ENCODE measurements around the gene RFTN2.

The RFTN2 gene, protein sequence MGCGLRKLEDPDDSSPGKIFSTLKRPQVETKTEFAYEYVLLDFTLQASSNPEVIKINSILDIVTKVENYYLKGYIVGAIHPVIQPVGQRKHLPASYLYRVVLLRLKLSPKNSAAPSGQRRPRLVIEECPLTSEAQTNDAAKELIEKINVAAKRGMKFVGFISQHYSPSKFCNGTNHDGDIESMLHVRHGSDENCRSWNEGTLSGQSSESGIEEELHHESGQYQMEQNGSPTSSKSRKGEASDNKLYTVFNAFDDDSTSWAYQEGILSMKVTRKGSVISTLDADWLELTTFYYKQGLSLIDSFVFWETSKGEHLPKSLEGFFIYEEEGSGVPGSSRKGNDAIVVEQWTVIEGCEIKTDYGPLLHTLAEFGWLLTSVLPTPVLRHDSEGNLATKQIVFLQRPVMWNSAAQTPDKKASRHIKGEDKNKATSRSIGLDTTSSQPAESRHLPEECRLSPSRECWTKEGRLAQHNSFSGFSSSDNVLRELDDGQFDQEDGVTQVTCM

DNA sequence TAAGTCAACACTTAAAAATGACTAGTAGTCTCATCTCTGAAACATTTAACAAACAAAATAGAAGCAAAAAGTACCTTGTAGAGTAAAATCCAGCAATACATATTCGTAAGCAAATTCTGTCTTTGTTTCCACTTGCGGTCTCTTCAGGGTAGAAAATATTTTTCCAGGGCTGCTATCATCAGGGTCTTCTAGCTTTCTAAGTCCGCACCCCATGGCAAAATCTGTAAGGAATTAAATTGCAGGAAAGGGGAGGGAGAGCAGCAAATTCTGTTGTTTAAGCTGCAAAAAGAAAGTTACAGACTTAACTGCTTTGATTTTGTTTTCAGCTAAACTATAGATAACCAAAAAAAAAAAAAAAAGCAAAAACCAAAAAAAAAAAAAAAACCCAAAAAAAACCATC, at the start of gene RFTN2:
RFTN2 (minus strand) TSS at position 342 of the 400 bp plus-strand sequence; CDS start at position 213, 129 bp downstream.
- TF ChIP-seq GLIS3 (CRISPR knock-in tag; IDR thresholded peaks at IDR 0.05) (no peak), PPARA (CRISPR knock-in tag; IDR thresholded peaks at IDR 0.05; ENCODE audit: borderline replicate concordance) (no peak), TCF4 (CRISPR knock-in tag; IDR thresholded peaks at IDR 0.05; ENCODE audit: borderline replicate concordance) (no peak), ZFP3 (CRISPR knock-in tag; IDR thresholded peaks at IDR 0.05) (no peak), RARB (CRISPR knock-in tag; IDR thresholded peaks at IDR 0.05) (no peak), TOX (CRISPR knock-in tag; IDR thresholded peaks at IDR 0.05; ENCODE audit: borderline replicate concordance) (no peak), OSR1 (CRISPR knock-in tag; IDR thresholded peaks at IDR 0.05) (no peak), ARNTL (CRISPR knock-in tag; IDR thresholded peaks at IDR 0.05; ENCODE audit: borderline replicate concordance, low read depth) (no peak), SNAI2 (CRISPR knock-in tag; IDR thresholded peaks at IDR 0.05) (no peak), ZC3H10 (CRISPR knock-in tag; IDR thresholded peaks at IDR 0.05) (no peak), ESRRG (CRISPR knock-in tag; IDR thresholded peaks at IDR 0.05) (no peak)
- TF ChIP-seq, protein P1, sequence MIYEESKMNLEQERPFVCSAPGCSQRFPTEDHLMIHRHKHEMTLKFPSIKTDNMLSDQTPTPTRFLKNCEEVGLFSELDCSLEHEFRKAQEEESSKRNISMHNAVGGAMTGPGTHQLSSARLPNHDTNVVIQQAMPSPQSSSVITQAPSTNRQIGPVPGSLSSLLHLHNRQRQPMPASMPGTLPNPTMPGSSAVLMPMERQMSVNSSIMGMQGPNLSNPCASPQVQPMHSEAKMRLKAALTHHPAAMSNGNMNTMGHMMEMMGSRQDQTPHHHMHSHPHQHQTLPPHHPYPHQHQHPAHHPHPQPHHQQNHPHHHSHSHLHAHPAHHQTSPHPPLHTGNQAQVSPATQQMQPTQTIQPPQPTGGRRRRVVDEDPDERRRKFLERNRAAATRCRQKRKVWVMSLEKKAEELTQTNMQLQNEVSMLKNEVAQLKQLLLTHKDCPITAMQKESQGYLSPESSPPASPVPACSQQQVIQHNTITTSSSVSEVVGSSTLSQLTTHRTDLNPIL (CRISPR knock-in tag; IDR thresholded peaks at IDR 0.05; ENCODE audit: low read depth): no peak
- TF ChIP-seq, protein P2, sequence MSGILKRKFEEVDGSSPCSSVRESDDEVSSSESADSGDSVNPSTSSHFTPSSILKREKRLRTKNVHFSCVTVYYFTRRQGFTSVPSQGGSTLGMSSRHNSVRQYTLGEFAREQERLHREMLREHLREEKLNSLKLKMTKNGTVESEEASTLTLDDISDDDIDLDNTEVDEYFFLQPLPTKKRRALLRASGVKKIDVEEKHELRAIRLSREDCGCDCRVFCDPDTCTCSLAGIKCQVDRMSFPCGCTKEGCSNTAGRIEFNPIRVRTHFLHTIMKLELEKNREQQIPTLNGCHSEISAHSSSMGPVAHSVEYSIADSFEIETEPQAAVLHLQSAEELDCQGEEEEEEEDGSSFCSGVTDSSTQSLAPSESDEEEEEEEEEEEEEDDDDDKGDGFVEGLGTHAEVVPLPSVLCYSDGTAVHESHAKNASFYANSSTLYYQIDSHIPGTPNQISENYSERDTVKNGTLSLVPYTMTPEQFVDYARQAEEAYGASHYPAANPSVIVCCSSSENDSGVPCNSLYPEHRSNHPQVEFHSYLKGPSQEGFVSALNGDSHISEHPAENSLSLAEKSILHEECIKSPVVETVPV (CRISPR knock-in tag; IDR thresholded peaks at IDR 0.05): no peak
- TF ChIP-seq, protein P3, sequence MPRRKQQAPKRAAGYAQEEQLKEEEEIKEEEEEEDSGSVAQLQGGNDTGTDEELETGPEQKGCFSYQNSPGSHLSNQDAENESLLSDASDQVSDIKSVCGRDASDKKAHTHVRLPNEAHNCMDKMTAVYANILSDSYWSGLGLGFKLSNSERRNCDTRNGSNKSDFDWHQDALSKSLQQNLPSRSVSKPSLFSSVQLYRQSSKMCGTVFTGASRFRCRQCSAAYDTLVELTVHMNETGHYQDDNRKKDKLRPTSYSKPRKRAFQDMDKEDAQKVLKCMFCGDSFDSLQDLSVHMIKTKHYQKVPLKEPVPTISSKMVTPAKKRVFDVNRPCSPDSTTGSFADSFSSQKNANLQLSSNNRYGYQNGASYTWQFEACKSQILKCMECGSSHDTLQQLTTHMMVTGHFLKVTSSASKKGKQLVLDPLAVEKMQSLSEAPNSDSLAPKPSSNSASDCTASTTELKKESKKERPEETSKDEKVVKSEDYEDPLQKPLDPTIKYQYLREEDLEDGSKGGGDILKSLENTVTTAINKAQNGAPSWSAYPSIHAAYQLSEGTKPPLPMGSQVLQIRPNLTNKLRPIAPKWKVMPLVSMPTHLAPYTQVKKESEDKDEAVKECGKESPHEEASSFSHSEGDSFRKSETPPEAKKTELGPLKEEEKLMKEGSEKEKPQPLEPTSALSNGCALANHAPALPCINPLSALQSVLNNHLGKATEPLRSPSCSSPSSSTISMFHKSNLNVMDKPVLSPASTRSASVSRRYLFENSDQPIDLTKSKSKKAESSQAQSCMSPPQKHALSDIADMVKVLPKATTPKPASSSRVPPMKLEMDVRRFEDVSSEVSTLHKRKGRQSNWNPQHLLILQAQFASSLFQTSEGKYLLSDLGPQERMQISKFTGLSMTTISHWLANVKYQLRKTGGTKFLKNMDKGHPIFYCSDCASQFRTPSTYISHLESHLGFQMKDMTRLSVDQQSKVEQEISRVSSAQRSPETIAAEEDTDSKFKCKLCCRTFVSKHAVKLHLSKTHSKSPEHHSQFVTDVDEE (CRISPR knock-in tag; IDR thresholded peaks at IDR 0.05): no peak
- ATAC-seq: no peak

GRCh38 chr2:197717863-197718262, 42.5 kb upstream of the RFTN2 start:
- no peak for ATAC-seq
- no peak for TF ChIP-seq ZNF565 (CRISPR knock-in tag; conservative IDR thresholded peaks at IDR 0.05; ENCODE audit: low read depth)
- TF ChIP-seq, protein P3 (CRISPR knock-in tag; IDR thresholded peaks at IDR 0.05): no peak
- TF ChIP-seq CSDC2 (CRISPR knock-in tag; IDR thresholded peaks at IDR 0.05): no peak
- TF ChIP-seq PPARA (CRISPR knock-in tag; IDR thresholded peaks at IDR 0.05; ENCODE audit: borderline replicate concordance): no peak
- TF ChIP-seq ZFP30 (CRISPR knock-in tag; IDR thresholded peaks at IDR 0.05): no peak
- no peak for TF ChIP-seq ZC3H10 (CRISPR knock-in tag; IDR thresholded peaks at IDR 0.05)
- TF ChIP-seq, protein P2 (CRISPR knock-in tag; IDR thresholded peaks at IDR 0.05): no peak
- no peak for TF ChIP-seq TCF4 (CRISPR knock-in tag; IDR thresholded peaks at IDR 0.05; ENCODE audit: borderline replicate concordance)
- TF ChIP-seq OSR1 (CRISPR knock-in tag; IDR thresholded peaks at IDR 0.05): no peak
- no peak for TF ChIP-seq ZNF70 (CRISPR knock-in tag; IDR thresholded peaks at IDR 0.05)
- TF ChIP-seq ESRRG (CRISPR knock-in tag; IDR thresholded peaks at IDR 0.05): no peak

Data from SK-N-SH treated with all-trans-retinoic acid at 6 μM for 48 hours (cell line).